Stomach smooth muscle (tissue), 2 donors: ENCODE data around the gene KLF1.
"Not testable (repeated sequence)": the region's sequence is repeated elsewhere in the genome, so short reads cannot be mapped to it uniquely, and the experiment has no call there.

Experiments used
- H3K27ac ChIP-seq: one replicate; pipeline ENCODE4 v1.7.0; 2013; ENCODE audit warnings: mild to moderate bottlenecking, low read length, inconsistent platforms
- H3K27me3 ChIP-seq, 2 donors: one replicate each; pipeline ENCODE4 v1.7.0; 2013; ENCODE audit warnings: low read length in 2 of 2; ENCODE audit not compliant: insufficient read depth in 2 of 2, control insufficient read depth in 1 of 2
- H3K36me3 ChIP-seq, 2 donors: one replicate each; pipeline ENCODE4 v1.7.0; 2013; ENCODE audit warnings: low read length in 2 of 2; ENCODE audit not compliant: control insufficient read depth in 2 of 2, insufficient read depth in 2 of 2
- H3K4me1 ChIP-seq: one replicate; pipeline ENCODE4 v1.7.0; 2013; ENCODE audit warnings: low read length; ENCODE audit not compliant: control insufficient read depth, insufficient read depth
- H3K4me3 ChIP-seq, 2 donors: one replicate each; pipeline ENCODE4 v1.7.0; 2013; ENCODE audit warnings: low read length in 2 of 2
- H3K9ac ChIP-seq, 2 donors: one replicate each; pipeline ENCODE4 v1.7.0; 2013; ENCODE audit warnings: low read length in 2 of 2, mild to moderate bottlenecking in 1 of 2
- H3K9me3 ChIP-seq, 2 donors: one replicate each; pipeline ENCODE4 v1.7.0; 2013; ENCODE audit warnings: low read length in 2 of 2; ENCODE audit not compliant: control insufficient read depth in 2 of 2
- donor health status: healthy.
- donor health status: Pancreatic carcinoma.

The KLF1 gene

DNA sequence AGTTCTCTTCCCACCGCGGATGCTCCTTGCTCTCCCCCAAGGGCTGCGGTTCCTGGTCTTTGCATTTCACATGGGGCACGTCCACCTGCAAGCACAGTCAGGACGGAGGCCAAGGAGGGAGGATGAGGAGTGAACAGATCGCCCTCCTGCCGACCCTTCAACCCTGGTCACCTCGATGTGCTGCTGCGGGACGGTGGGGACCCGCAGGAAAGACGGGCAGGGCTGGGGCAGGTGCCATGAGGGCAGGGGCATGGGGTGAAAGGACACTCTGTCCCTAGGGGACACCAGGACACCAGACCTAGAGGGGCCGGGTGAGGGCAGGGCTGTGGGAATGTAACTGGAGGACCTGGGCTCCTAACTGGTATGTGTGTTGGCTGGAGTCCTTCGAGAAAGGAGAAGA lies 31.3 kb upstream of the KLF1 start:
- Histone ChIP-seq H3K4me1 (peaks cover 11% of the 10 kb centered on the region), H3K27ac (no peak overlapping the region), H3K9ac (no peak overlapping the region), H3K27me3 (no peaks in the 10 kb centered on the region), H3K4me3 (no peak overlapping the region), H3K9me3 (no peaks in the 10 kb centered on the region), H3K36me3 (peaks cover 5 to 10% of the 10 kb centered on the region in 2 donors)

DNA sequence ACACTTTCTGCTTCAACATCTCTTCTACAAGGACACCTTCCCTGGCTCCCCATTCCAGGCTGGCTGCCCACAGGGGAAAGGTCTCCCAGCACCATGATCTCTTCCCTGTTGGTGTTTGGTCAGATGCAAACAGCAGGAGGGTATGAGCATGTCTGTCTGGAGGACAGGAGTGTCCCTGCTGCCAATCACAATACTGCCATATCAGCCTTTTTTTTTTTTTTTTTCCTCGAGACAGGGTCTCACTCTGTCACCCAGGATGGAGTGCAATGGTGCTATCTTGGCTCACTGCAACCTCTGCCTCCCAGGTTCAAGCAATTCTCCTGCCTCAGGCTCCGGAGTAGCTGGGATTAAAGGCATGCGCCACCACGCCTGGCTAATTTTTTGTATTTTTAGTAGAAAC lies 28.9 kb upstream of the KLF1 start:
- not testable (repeated sequence) for H3K9me3 ChIP-seq, H3K36me3 ChIP-seq, H3K27me3 ChIP-seq, H3K4me3 ChIP-seq, H3K9ac ChIP-seq, H3K27ac ChIP-seq
- H3K4me1 ChIP-seq, result peaks cover 23% of the 10 kb centered on the region

DNA sequence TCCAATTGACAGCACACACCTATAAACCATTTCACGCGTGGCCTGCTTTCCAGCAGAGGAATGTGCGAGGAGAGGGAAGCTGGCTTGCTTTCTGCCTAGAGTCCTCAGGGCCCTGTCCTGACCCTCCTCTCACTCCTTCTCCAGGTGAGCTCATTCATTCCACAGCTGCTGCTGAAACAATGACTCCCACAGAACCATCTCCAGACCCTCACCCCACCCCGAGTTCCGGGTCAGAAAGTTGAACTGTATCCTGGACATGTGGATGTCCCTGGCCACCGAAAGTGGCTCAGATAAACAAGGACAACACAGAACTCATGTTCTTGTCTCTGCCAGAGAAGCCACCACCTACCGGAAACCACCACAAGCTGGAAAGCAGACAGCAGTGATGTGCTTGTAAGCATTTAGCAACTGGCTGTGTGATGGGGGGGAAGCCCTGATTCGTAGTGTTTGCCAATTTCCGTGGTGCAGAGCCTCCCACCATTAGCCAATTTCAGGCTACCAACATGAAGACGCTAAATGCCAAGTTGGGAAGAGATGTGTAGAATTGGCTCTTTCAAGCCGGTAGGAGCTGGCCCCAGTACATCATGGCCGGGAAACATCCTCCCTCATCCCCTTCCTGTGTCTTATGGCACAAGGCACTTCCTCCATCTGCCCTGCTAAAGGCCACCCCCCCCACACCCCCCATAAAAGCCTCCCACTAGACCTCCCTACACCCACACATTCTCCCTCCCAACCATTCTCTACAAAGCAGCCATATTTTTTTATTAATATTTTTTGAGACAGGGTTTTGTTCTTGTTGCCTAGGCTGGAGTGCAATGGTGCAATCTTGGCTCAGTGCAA lies 27.1 kb upstream of the KLF1 start:
- Histone ChIP-seq H3K4me3 (peak overlapping the region; percentile 35 to 40), H3K9ac (peak overlapping the region; percentile 50 to 66), H3K36me3 (no peaks in the 10 kb centered on the region), H3K9me3 (no peaks in the 10 kb centered on the region), H3K4me1 (peaks cover 23% of the 10 kb centered on the region), H3K27ac (peak overlapping the region; percentile 94), H3K27me3 (no peaks in the 10 kb centered on the region)

DNA sequence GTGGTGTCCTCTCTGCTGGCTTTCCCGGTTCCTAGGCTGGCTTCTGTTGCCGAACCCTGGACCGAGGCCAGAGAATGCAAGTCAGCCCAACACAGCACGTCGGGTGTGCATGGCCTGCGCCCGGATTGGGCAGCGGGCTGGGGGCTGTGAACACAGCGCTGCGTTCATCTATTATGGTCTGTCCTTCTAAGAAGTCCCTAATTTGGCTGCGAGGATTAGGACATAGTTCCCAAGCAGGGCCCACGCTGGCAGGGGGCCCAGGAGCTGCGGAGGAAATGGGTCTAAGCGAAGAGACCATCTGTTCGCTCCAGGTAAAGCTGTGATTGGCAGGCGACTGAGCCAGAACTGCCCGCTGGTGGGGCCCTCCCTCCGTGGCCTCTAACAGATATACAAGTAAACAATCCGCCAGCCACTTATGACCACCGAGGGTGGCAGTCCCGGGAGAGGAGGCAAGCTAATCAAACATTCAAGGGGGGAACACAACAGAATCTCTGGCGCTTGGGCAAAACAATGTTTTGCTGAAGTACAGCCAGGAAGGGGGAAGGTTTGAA lies 26.1 kb upstream of the KLF1 start:
- Histone ChIP-seq H3K4me1 (peaks cover 23% of the 10 kb centered on the region), H3K27ac (peak overlapping the region; percentile 94), H3K4me3 (peak overlapping the region; percentile 40 to 64), H3K9ac (peak overlapping the region; percentile 50 to 66), H3K36me3 (no peaks in the 10 kb centered on the region), H3K9me3 (no peaks in the 10 kb centered on the region), H3K27me3 (no peaks in the 10 kb centered on the region)

DNA sequence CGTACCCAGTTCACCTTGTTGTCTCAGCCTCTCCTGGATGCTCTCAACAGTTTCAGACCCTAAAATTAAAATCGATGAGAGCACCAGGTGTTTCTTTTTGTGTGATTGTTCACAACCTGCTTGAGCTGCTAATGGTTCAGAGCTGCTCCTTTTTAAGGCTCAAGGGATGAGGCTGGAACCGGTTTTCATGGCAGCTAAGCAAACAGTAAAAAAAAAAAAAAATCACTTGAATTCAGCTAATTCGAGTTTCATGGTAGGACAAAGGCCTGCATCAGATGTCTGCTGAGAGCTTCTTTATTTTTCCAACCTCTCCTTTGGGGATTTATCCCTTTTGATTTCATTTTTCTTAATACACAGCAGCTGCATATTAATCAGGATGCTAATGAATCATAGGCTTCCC lies 25.6 kb upstream of the KLF1 start:
- peak overlapping the region; percentile 40 to 64 for H3K4me3 ChIP-seq
- H3K36me3 ChIP-seq, result no peaks in the 10 kb centered on the region
- no peaks in the 10 kb centered on the region for H3K27me3 ChIP-seq
- peak overlapping the region; percentile 94 for H3K27ac ChIP-seq
- H3K9me3 ChIP-seq, result no peaks in the 10 kb centered on the region
- peaks cover 23% of the 10 kb centered on the region for H3K4me1 ChIP-seq
- H3K9ac ChIP-seq, result peak overlapping the region; percentile 50 to 66

DNA sequence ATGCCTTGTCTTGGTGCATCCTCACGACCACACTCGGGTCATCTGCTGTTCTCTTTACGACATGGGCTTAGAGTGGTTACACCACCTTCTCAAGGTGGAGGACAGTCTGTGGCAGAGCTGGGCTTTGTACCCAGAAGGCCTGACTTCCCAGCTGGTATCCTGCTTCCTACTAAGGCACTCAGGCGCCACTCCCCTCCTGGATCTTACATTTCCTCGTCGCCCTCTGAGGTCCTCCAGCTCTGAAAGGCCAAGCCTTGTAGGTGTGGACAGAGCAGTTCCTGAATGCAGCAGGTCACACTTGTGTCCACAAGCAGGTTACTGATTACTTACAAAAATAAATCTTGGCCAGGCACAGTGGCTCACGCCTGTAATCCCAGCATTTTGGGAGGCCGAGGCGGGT lies 20.2 kb upstream of the KLF1 start:
- Histone ChIP-seq H3K36me3 (peaks cover 0 to 2% of the 10 kb centered on the region in 2 donors), H3K27me3 (no peaks in the 10 kb centered on the region), H3K4me1 (peaks cover 2% of the 10 kb centered on the region), H3K9ac (no peak overlapping the region), H3K9me3 (no peaks in the 10 kb centered on the region), H3K27ac (no peak overlapping the region), H3K4me3 (no peak overlapping the region)

DNA sequence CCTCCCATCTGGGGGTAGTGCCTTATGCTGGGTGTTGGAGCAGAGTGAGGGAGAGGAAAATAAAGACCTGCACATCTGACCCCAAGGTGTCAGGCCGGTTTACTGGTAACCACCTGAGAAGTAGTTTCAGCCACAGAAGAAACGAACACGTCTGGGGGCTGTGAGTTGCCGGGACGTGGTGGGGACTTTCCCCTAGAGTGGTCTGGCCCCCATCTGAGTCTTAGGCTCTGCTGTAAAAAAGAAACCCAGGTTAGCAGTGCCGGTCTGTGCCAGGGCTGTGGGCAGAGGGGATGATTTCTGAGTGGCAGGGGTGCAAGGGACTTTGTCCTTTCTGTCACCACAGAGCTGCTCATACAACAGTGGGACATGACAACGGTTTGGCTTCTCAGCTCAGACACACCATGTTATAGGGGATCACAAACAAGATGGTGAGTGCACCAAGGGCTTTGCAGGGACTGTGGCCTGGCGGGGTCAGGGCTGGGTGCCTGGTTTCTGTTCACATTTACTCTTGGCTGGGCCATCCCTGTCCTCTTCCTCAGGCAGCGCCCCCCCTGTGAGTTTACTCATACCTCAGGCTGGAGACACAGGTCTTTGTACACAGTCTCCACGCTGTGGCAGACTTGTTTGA lies 13.0 kb upstream of the KLF1 start:
- Histone ChIP-seq H3K4me1 (no peaks in the 10 kb centered on the region), H3K4me3 (no peak overlapping the region), H3K9ac (no peak overlapping the region), H3K9me3 (no peaks in the 10 kb centered on the region), H3K27ac (no peak overlapping the region), H3K27me3 (no peaks in the 10 kb centered on the region), H3K36me3 (peaks cover 21 to 26% of the 10 kb centered on the region in 2 donors)

DNA sequence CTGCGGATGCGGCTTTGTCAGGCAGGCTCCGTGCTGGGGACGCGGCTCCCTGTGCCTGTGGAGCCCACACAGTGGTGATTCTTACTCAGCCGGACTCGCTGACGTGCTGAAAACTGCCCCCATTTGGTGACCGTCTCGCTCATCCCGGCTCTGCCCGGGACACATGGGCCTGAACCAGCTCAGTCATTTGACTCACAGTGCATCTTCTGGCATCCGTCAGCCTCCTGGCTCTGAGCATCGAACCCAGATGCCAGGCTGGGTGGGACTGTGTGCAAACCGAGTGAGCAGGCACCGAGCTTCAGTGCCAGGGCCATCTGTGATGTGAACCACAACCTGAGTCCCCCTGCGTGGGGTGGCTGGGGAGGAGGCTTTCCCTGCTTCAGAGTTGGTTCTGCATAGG lies 9.5 kb upstream of the KLF1 start:
- Histone ChIP-seq H3K27me3 (no peaks in the 10 kb centered on the region), H3K4me3 (no peak overlapping the region), H3K9me3 (no peaks in the 10 kb centered on the region), H3K4me1 (peaks cover 8% of the 10 kb centered on the region), H3K27ac (no peak overlapping the region), H3K9ac (no peak overlapping the region), H3K36me3 (peaks cover 30 to 36% of the 10 kb centered on the region in 2 donors)

DNA sequence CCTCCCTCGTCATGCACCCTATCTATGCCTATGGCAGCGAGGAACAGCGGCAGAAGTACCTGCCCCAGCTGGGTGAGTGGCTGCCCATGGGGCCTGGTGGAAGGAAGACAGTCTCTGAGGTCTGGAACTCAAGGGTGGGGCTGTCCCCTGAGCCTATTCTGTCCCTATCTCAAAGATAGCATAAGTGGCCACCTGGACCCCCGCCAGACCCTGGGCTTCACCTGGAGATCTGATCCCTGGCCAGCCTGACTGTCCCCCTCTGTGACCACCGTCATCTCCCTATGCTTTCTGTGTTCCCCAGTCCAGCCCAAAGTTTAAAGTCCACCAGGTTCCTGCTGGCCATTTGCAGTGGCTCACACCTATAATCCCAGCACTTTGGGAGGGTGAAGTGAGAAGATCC lies 6.6 kb upstream of the KLF1 start:
- Histone ChIP-seq H3K9me3 (no peaks in the 10 kb centered on the region), H3K9ac (no peak overlapping the region), H3K27ac (no peak overlapping the region), H3K36me3 (peaks cover 30 to 34% of the 10 kb centered on the region in 2 donors), H3K27me3 (no peaks in the 10 kb centered on the region), H3K4me1 (peaks cover 17% of the 10 kb centered on the region), H3K4me3 (no peak overlapping the region)

DNA sequence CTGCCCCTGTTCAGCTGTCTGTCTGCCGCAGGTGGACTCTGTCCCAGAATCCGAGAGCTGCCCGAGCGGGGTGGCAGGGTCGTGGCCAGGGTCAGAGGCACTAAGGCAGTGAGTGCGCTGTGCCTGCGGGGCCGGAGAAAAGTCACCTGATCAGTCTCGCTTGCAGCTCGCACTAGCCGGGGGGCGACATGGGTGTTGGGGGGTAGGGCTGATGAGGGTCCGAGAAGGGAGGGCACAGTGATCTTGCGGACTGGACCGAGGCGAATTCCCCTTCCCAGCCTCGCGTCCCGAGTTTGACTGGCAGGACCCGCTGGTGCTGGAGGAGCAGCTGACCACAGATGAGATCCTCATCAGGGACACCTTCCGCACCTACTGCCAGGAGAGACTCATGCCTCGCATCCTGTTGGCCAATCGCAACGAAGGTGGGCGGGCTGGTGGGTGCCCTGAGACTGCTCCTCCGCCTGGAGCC lies 4.6 kb upstream of the KLF1 start:
- H3K4me1 ChIP-seq, result peaks cover 17% of the 10 kb centered on the region
- H3K27ac ChIP-seq, result peak overlapping the region; percentile 70
- peak overlapping the region; percentile 68 to 79 for H3K9ac ChIP-seq
- H3K9me3 ChIP-seq, result no peaks in the 10 kb centered on the region
- H3K27me3 ChIP-seq, result no peaks in the 10 kb centered on the region
- H3K4me3 ChIP-seq, result peak overlapping the region; percentile 97 to 98
- peaks cover 18 to 19% of the 10 kb centered on the region in 2 donors for H3K36me3 ChIP-seq
